Thymus (tissue), 11 donors: ENCODE measurements around the gene DISC1. TPM values are rescaled to one million over a fixed set of nuclear protein-coding genes. Genes with fewer than 3 reads are reported as not detected.
"Not testable (repeated sequence)": the region's sequence is repeated elsewhere in the genome, so short reads cannot be mapped to it uniquely, and the experiment has no call there.

Experiments used
- DNase-seq, 9 donors: peaks; one replicate each; pipeline ENCODE4 v3.0.0-alpha.2; 2013; ENCODE audit warnings: low spot score in 9 of 9, low read depth in 6 of 9, missing footprints in 1 of 9
- H3K27ac ChIP-seq, 2 donors: one replicate each; pipeline ENCODE4 v1.5.1; 2013; ENCODE audit warnings: control low read depth in 1 of 2, low read depth in 1 of 2, low read length in 1 of 2, mild to moderate bottlenecking in 1 of 2, moderate library complexity in 1 of 2
- H3K27me3 ChIP-seq, 2 donors: one replicate each; pipeline ENCODE4 v1.5.1; 2013; ENCODE audit warnings: low read length in 1 of 2; ENCODE audit not compliant: control insufficient read depth in 2 of 2, insufficient read depth in 1 of 2
- H3K36me3 ChIP-seq, 2 donors: one replicate each; pipeline ENCODE4 v1.5.1; 2013; ENCODE audit warnings: low read length in 1 of 2, mild to moderate bottlenecking in 1 of 2, moderate library complexity in 1 of 2; ENCODE audit not compliant: control insufficient read depth in 2 of 2, insufficient read depth in 2 of 2
- H3K4me1 ChIP-seq, 2 donors: one replicate each; pipeline ENCODE4 v1.5.1; 2013; ENCODE audit warnings: low read length in 2 of 2; ENCODE audit not compliant: control insufficient read depth in 2 of 2, insufficient read depth in 2 of 2
- H3K4me3 ChIP-seq, 2 donors: one replicate each; pipeline ENCODE4 v1.5.1; 2013; ENCODE audit warnings: low read length in 2 of 2, control low read depth in 1 of 2, mild to moderate bottlenecking in 1 of 2
- H3K9me3 ChIP-seq, 2 donors: one replicate each; pipeline ENCODE4 v1.5.1; 2013; ENCODE audit warnings: low read length in 1 of 2, mild to moderate bottlenecking in 1 of 2; ENCODE audit not compliant: control insufficient read depth in 2 of 2, insufficient read depth in 1 of 2
- WGBS: extraction: QIAGEN DNeasy Blood & Tissue Kit; methylation state at CpG from one replicate; pipeline ENCODE4 v1.1.7; 2013; 5-methylcytosine and 5-hydroxymethylcytosine counted together
- polyA plus RNA-seq: library from polyadenylated mRNA; stranded (reverse); fragments of 200-250 nt; gene quantifications from one replicate; pipeline ENCODE4 v1.2.3, GENCODE V29; 2013
- total RNA-seq: library from RNA; stranded (reverse); fragments of 120-200 nt; gene quantifications from one replicate; pipeline ENCODE4 v1.2.4, GENCODE V29; 2013
- donor health status: healthy.

DISC1 gene
- total and polyA plus RNA-seq, 2 donors: 4.4 to 5.3 TPM

DNA sequence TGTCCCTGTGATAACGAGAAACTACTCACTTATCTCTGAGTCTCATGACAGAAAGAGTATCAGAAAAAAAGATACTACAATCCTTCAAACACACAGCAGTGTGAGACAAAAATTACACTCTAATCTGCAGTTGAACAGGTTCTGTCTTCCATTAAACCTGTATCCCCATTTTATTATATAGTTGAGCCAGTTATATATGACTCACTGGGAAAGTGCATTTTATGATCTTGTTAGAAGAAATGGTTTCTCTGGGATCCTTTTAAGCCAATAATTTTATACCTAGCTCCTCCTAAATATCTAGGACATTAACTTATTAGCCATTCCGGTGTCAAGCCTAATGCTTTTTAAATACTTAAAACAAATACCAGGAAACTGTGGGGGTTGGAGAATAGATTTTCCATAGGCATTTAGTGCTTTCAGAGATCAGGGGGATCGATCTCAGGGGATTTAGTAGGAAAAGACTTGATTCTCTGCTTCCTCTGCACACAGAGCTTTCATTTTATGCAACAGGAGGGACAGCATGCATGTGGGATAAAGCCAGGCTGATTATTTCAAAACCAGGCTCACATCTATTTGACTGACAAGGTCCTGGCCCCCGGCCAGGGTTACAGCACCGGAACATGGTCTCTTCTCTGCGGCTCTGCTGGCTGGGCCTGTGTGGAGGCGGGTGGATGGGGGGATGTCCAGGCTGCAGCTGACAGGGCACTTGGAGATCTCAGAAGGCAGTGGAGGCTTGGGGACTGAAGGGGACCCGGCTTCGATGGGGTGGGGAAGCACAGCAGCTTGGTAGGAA, 310.6 kb downstream of the DISC1 start:
- DNase-seq: no peak
- WGBS: 92% methylated on average over 9 of the region's 9 CpGs
- no peak overlapping the region for H3K4me3 ChIP-seq
- H3K27ac ChIP-seq: no peak overlapping the region
- no peaks in the 10 kb centered on the region for H3K27me3 ChIP-seq
- no peaks in the 10 kb centered on the region for H3K9me3 ChIP-seq
- no peaks in the 10 kb centered on the region for H3K4me1 ChIP-seq
- no peaks in the 10 kb centered on the region for H3K36me3 ChIP-seq

DNA sequence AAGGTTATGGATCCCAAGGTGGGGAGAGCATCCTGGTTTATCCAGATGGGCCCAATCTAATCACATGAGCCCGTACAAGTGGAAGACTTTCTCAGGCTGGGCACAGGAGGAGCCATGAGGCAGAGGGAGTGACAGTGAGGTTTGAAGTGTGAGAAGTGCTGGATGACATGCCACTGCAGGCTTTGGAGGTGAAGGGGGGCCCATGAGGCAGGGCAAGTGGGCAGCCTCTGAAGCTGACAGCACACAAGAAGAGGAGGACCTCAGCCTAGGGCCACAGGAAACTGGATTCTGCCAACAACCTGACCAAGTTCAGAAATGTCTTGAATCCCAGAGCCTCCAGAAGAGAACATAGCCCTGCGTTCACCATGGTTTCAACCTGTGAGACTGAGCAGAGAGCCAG, 311.6 kb downstream of the DISC1 start:
- Histone ChIP-seq H3K27me3 (no peaks in the 10 kb centered on the region), H3K4me3 (no peak overlapping the region), H3K9me3 (no peaks in the 10 kb centered on the region), H3K4me1 (no peaks in the 10 kb centered on the region), H3K36me3 (no peaks in the 10 kb centered on the region), H3K27ac (no peak overlapping the region)
- DNase-seq: no peak
- WGBS: 96% methylated on average over 2 of the region's 2 CpGs

GRCh38 chr1:231938711-231939110, 312.1 kb downstream of the DISC1 start:
- H3K4me3 ChIP-seq: no peak overlapping the region
- no peaks in the 10 kb centered on the region for H3K36me3 ChIP-seq
- H3K4me1 ChIP-seq: no peaks in the 10 kb centered on the region
- WGBS: 98% methylated on average over 6 of the region's 6 CpGs
- no peaks in the 10 kb centered on the region for H3K9me3 ChIP-seq
- no peak overlapping the region for H3K27ac ChIP-seq
- DNase-seq: no peak
- H3K27me3 ChIP-seq: no peaks in the 10 kb centered on the region

DNA sequence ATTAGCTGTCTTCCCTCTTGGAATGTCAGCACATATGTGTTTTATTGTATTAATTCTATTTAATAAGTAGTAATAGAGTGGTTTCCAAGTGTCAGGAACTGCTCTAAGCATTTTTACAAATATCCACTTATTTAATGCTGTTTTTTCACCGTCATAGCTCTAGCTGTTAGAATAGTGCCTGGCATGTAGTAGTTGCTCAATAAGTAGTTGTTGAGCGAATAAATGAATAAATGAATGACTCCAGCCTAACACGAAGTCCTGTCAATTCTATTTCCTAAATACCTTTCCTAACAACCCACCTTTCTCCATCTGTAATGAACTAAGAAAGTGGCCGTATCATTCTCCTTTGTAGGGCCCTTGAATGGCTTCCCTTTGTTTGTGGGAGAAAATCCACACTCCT, 312.5 kb downstream of the DISC1 start:
- WGBS: 97% methylated on average over 4 of the region's 4 CpGs

GRCh38 chr1:231940116-231940515, 313.5 kb downstream of the DISC1 start:
- no peaks in the 10 kb centered on the region for H3K4me1 ChIP-seq
- H3K9me3 ChIP-seq: no peaks in the 10 kb centered on the region
- no peaks in the 10 kb centered on the region for H3K36me3 ChIP-seq
- H3K27ac ChIP-seq: no peak overlapping the region
- no peaks in the 10 kb centered on the region for H3K27me3 ChIP-seq
- no peak overlapping the region for H3K4me3 ChIP-seq
- 97% methylated on average over 7 of the region's 7 CpGs for WGBS
- no peak for DNase-seq

More for the DNA sequence above, 312.5 kb downstream of the DISC1 start:
- no peaks in the 10 kb centered on the region for H3K4me1 ChIP-seq
- H3K9me3 ChIP-seq: no peaks in the 10 kb centered on the region
- H3K27me3 ChIP-seq: no peaks in the 10 kb centered on the region
- DNase-seq: no peak
- no peak overlapping the region for H3K27ac ChIP-seq
- no peak overlapping the region for H3K4me3 ChIP-seq
- no peaks in the 10 kb centered on the region for H3K36me3 ChIP-seq

DNA sequence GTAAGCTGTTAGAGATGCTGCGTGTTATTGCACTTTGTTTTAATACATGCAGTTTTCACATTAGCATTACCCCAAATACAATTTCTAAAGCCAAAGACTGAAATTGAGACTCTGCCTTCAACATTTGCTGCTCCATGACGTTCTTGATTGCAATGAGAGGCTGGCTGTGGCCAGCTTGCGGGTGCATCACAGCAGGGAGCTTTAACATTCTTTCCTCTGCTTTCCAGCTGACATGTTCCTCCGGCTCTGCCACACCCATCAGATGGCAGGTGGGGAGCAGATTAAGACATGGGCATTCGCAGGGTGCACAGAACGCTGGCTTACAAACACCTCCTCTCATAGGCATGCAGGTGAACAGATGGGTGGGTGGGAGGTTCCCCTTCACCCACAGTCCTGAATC, 314.1 kb downstream of the DISC1 start:
- Histone ChIP-seq H3K4me1 (no peaks in the 10 kb centered on the region), H3K9me3 (no peaks in the 10 kb centered on the region), H3K27ac (no peak overlapping the region), H3K36me3 (no peaks in the 10 kb centered on the region), H3K4me3 (no peak overlapping the region), H3K27me3 (no peaks in the 10 kb centered on the region)
- 95% methylated on average over 6 of the region's 6 CpGs for WGBS
- no peak for DNase-seq

GRCh38 chr1:231943084-231943483, 316.5 kb downstream of the DISC1 start:
- 98% methylated on average over 3 of the region's 3 CpGs for WGBS
- Histone ChIP-seq H3K4me1 (no peaks in the 10 kb centered on the region), H3K27me3 (no peaks in the 10 kb centered on the region), H3K36me3 (no peaks in the 10 kb centered on the region), H3K4me3 (no peak overlapping the region), H3K27ac (no peak overlapping the region), H3K9me3 (no peaks in the 10 kb centered on the region)
- no peak for DNase-seq

- 98% methylated on average over 5 of the region's 5 CpGs for WGBS
Measured at GRCh38 chr1:231948102-231948501, 321.5 kb downstream of the DISC1 start.

GRCh38 chr1:231949277-231950091, 322.9 kb downstream of the DISC1 start:
- 97% methylated on average over 8 of the region's 8 CpGs for WGBS
- H3K27me3 ChIP-seq: no peaks in the 10 kb centered on the region
- H3K4me1 ChIP-seq: no peaks in the 10 kb centered on the region
- DNase-seq: no peak
- H3K36me3 ChIP-seq: no peaks in the 10 kb centered on the region
- H3K4me3 ChIP-seq: no peak overlapping the region
- no peaks in the 10 kb centered on the region for H3K9me3 ChIP-seq
- H3K27ac ChIP-seq: no peak overlapping the region

More at GRCh38 chr1:231948102-231948501, 321.5 kb downstream of the DISC1 start:
- not testable (repeated sequence) for H3K27ac ChIP-seq, H3K4me3 ChIP-seq, H3K27me3 ChIP-seq, H3K4me1 ChIP-seq, H3K36me3 ChIP-seq, H3K9me3 ChIP-seq, DNase-seq
